IMR-90 (cell line): ENCODE data around the gene NDUFB7. TPM values are rescaled to one million over a fixed set of nuclear protein-coding genes. Genes with fewer than 3 reads are reported as not detected.
"Not testable (repeated sequence)": the region's sequence is repeated elsewhere in the genome, so short reads cannot be mapped to it uniquely, and the experiment has no call there.

ENCODE experiments used
- ATAC-seq: fragments of 200-7000 bp; cut with Tn5 transposase; 2 replicates; pipeline ENCODE4 v1.9.1; 2020; ENCODE audit warnings: low read depth, mild to moderate bottlenecking, moderate library complexity
- BruUV-seq: library from RNA; stranded (reverse); fragments of 400-500 nt; replicated peaks from 2 replicates; lab custom pipeline; 2021; lab: Mats Ljungman, UMichigan
- CTCF ChIA-PET: fragments of 300-600 bp; formaldehyde crosslinking; extraction: SDS; loops from one replicate; lab custom pipeline; 2021; ENCODE audit warnings: antibody characterized with exemption; lab: Yijun Ruan, JAX
- POLR2A ChIA-PET: fragments of 300-600 bp; sonication (Branson Sonifier 250); formaldehyde crosslinking; loops from one replicate; lab custom pipeline; 2022; ENCODE audit warnings: antibody characterized with exemption; ENCODE audit not compliant: unreplicated experiment; lab: Charles Lee
- DNase-seq: peaks from one replicate; pipeline ENCODE4 v3.0.0; 2013
- H2AFZ ChIP-seq: replicated peaks from 2 replicates; pipeline ENCODE3; 2013; ENCODE audit warnings: low read length, mild to moderate bottlenecking; ENCODE audit not compliant: poor library complexity
- H2AK5ac ChIP-seq: 2 replicates; pipeline ENCODE4 v1.6.1; 2013; ENCODE audit warnings: low read depth, low read length, inconsistent platforms
- H2AK9ac ChIP-seq: replicated peaks from 2 replicates; pipeline ENCODE3; 2013; ENCODE audit warnings: mild to moderate bottlenecking, low read depth, low read length, moderate library complexity; ENCODE audit not compliant: poor library complexity
- H2BK120ac ChIP-seq: 2 replicates; pipeline ENCODE4 v1.6.1; 2013; ENCODE audit warnings: low read depth, low read length, inconsistent platforms
- H2BK15ac ChIP-seq: 3 replicates; pipeline ENCODE4 v1.6.1; 2013; ENCODE audit warnings: low read depth, low read length, inconsistent platforms
- H2BK20ac ChIP-seq: 2 replicates; pipeline ENCODE4 v1.6.1; 2013; ENCODE audit warnings: low read depth, mild to moderate bottlenecking, inconsistent platforms, low read length, moderate library complexity
- H2BK5ac ChIP-seq: 2 replicates; pipeline ENCODE4 v1.6.1; 2013; ENCODE audit warnings: mild to moderate bottlenecking, low read depth, low read length, inconsistent platforms; ENCODE audit not compliant: poor library complexity, severe bottlenecking
- H3K14ac ChIP-seq: replicated peaks from 2 replicates; pipeline ENCODE4 v1.6.1; 2013; ENCODE audit warnings: low read depth, low read length, inconsistent platforms
- H3K18ac ChIP-seq: 2 replicates; pipeline ENCODE4 v1.6.1; 2013; ENCODE audit warnings: low read depth, low read length, control low read depth
- H3K23ac ChIP-seq: 2 replicates; pipeline ENCODE4 v1.6.1; 2013; ENCODE audit warnings: low read depth, low read length, inconsistent platforms
- H3K27ac ChIP-seq: 2 replicates; pipeline ENCODE4 v1.5.1; 2013; ENCODE audit warnings: mild to moderate bottlenecking, control low read depth, low read length; ENCODE audit not compliant: insufficient read depth
- H3K27me3 ChIP-seq: 2 replicates; pipeline ENCODE4 v1.6.1; 2013; ENCODE audit warnings: low read length; ENCODE audit not compliant: control insufficient read depth, insufficient read depth
- H3K36me3 ChIP-seq: 2 replicates; pipeline ENCODE4 v1.6.1; 2013; ENCODE audit warnings: low read length, mixed read lengths; ENCODE audit not compliant: control insufficient read depth, insufficient read depth
- H3K4ac ChIP-seq: 2 replicates; pipeline ENCODE4 v1.6.1; 2013; ENCODE audit warnings: low read depth, low read length, inconsistent platforms
- H3K4me1 ChIP-seq: 2 replicates; pipeline ENCODE4 v1.6.1; 2013; ENCODE audit warnings: low read length, mixed read lengths; ENCODE audit not compliant: control insufficient read depth, insufficient read depth
- H3K4me2 ChIP-seq: 2 replicates; pipeline ENCODE4 v1.6.1; 2013; ENCODE audit warnings: low read depth, mild to moderate bottlenecking, control low read depth, low read length, moderate library complexity
- H3K4me3 ChIP-seq: 2 replicates; pipeline ENCODE4 v1.5.1; 2013; ENCODE audit warnings: low read depth, mild to moderate bottlenecking, control low read depth, low read length, moderate library complexity; ENCODE audit not compliant: insufficient read depth
- H3K56ac ChIP-seq: 2 replicates; pipeline ENCODE4 v1.6.1; 2013; ENCODE audit warnings: low read length, inconsistent platforms; ENCODE audit not compliant: insufficient read depth; ENCODE audit errors: extremely low read depth
- H3K79me1 ChIP-seq, 2 experiments: 2 replicates each; pipeline ENCODE4 v1.6.1; 2013; ENCODE audit warnings: low read length in 2 of 2, inconsistent platforms in 1 of 2, low read depth in 1 of 2
- H3K9ac ChIP-seq: 2 replicates; pipeline ENCODE4 v1.6.1; 2013; ENCODE audit warnings: low read depth, low read length, control low read depth
- H3K9me1 ChIP-seq: 2 replicates; pipeline ENCODE4 v1.6.1; 2013; ENCODE audit warnings: low read length, inconsistent platforms; ENCODE audit not compliant: insufficient read depth
- H3K9me3 ChIP-seq: 2 replicates; pipeline ENCODE4 v1.6.1; 2013; ENCODE audit warnings: low read length; ENCODE audit not compliant: control insufficient read depth, insufficient read depth
- H4K20me1 ChIP-seq: 2 replicates; pipeline ENCODE4 v1.6.1; 2013; ENCODE audit warnings: low read length, inconsistent platforms; ENCODE audit not compliant: insufficient read depth
- H4K5ac ChIP-seq: 2 replicates; pipeline ENCODE4 v1.6.1; 2013; ENCODE audit warnings: mild to moderate bottlenecking, low read depth, low read length, control low read depth
- H4K8ac ChIP-seq, 2 experiments: 2 replicates each; pipeline ENCODE4 v1.6.1; 2013; ENCODE audit warnings: low read depth in 2 of 2, low read length in 2 of 2, control low read depth in 1 of 2, inconsistent platforms in 1 of 2
- H4K91ac ChIP-seq: 2 replicates; pipeline ENCODE4 v1.6.1; 2013; ENCODE audit warnings: low read depth, low read length, inconsistent platforms; ENCODE audit not compliant: insufficient read depth
- RAD21 ChIP-seq: IDR thresholded peaks from 2 replicates; pipeline ENCODE4 v1.6.1; 2012; ENCODE audit warnings: low read length, improper control_type of control experiment
- WGBS, 2 experiments: methylation state at CpG; one replicate each; pipeline versions ENCODE4 v1.1.5 to v1.1.7; 2013; ENCODE audit warnings: missing lambda C conversion rate in 2 of 2; ENCODE audit not compliant: insufficient read length in 1 of 2; ENCODE audit errors: extremely low coverage in 2 of 2; 5-methylcytosine and 5-hydroxymethylcytosine counted together
- dilution Hi-C: fragments of 300-500 bp; cut with HindIII; formaldehyde crosslinking; loops from one replicate; pipeline ENCODE4 v1.14.3; 2018; ENCODE audit warnings: low sequenced_read_pairs; ENCODE audit not compliant: unreplicated experiment
- in situ Hi-C: fragments of 300-500 bp; cut with MboI; formaldehyde crosslinking; loops from 3 replicates; pipeline ENCODE4 v1.14.3; 2019; ENCODE audit warnings: low sequenced_read_pairs, inconsistent platforms, mixed read lengths
- intact Hi-C: fragments of 100-400 bp; cut with micrococcal nuclease; formaldehyde crosslinking; loops from 2 replicates; pipeline ENCODE4 v1.10.0; 2022
- polyA plus RNA-seq, 3 experiments: library from polyadenylated mRNA; depleted of rRNA; stranded (reverse); fragments of >200 nt; gene quantifications; 2 replicates each; pipeline ENCODE4 v1.2.3, GENCODE V29; 2012; ENCODE audit warnings: low replicate concordance in 1 of 3
- total RNA-seq: library from RNA; depleted of rRNA; stranded (reverse); fragments of >200 nt; gene quantifications from 2 replicates; pipeline ENCODE4 v1.2.3, GENCODE V29; 2012
- TF ChIP-seq, protein P1 (sequence below): conservative IDR thresholded peaks from 2 replicates; pipeline ENCODE4 v1.5.1; 2012; ENCODE audit warnings: mild to moderate bottlenecking, low read depth, low read length, improper control_type of control experiment

NDUFB7 gene
- total and polyA plus RNA-seq, 2 of the 4 experiments (the other 2 are of a cell fraction) = 436 to 523 TPM

DNA sequence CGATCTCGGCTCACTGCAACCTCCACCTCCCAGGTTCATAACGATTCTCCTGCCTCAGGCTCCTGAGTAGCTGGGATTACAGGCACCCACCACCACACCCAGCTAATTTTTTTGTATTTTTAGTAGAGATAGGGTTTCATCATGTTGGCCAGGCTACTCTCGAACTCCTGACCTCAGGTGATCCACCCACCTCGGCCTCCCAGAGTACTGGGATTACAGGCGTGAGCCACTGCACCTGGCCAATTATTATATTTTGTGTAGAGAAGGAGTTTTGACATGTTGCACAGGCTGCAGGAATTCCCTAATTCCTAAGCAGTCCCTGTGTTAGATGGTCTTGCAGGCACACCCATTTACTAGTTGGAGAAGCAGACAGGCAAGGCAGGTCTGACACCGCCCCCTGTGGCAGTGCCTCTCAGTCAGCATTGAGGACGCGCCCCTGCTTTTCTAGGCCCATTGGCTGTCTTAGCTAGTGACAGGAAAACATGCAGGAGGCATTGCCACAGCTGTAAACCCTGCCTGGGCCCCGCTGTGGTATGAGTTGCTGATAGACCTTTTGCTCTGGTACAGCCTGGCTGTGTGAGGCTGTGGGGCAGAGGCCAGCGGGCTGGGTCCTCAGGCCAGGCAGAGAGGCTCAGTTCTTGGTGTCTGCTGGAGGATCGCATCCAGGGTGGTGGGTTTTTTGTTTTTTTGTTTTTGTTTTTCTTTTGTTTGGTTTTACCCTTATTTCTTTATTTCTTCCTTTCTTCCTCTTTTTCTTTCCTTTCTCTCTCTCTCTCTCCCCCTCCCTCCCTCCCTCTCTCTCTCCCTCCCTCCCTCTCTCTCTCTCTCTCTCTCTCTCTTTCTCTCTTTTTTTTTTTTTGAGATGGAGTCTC lies 20.5 kb downstream of the NDUFB7 start:
- H3K36me3 ChIP-seq, H4K20me1 ChIP-seq, H2BK5ac ChIP-seq, intact Hi-C loops, POLR2A ChIA-PET, H4K5ac ChIP-seq, H3K4me2 ChIP-seq, H3K9me1 ChIP-seq, H2BK20ac ChIP-seq, H3K56ac ChIP-seq, H2AK5ac ChIP-seq, H3K23ac ChIP-seq, H3K14ac ChIP-seq, H3K4ac ChIP-seq, H3K27me3 ChIP-seq, H2BK15ac ChIP-seq, H3K9me3 ChIP-seq, H4K8ac ChIP-seq, dilution Hi-C loops, H3K4me1 ChIP-seq, H3K9ac ChIP-seq, CTCF ChIA-PET, BruUV-seq, H3K4me3 ChIP-seq, H2BK120ac ChIP-seq, H4K91ac ChIP-seq, H3K27ac ChIP-seq, H3K18ac ChIP-seq: not testable (repeated sequence)
- DNase-seq (peak; percentile 35), ATAC-seq (peak; percentile 67)
- in situ Hi-C loops = loop anchor here (25.0 kb wide), 1 partner anchor 886 kb away; the partner anchor contains the start of gene WIZ
- Histone ChIP-seq H3K79me1 (peaks cover 9 to 35% of the 10 kb centered on the region in 2 experiments), H2AFZ (peak overlapping the region; percentile 36), H2AK9ac (peak overlapping the region; percentile 17)
- WGBS, 2 experiments = 46% methylated on average over 5 of the region's 12 CpGs; no CpG with 5 or more reads in 1 of the 2 experiments
- TF ChIP-seq, protein P1, sequence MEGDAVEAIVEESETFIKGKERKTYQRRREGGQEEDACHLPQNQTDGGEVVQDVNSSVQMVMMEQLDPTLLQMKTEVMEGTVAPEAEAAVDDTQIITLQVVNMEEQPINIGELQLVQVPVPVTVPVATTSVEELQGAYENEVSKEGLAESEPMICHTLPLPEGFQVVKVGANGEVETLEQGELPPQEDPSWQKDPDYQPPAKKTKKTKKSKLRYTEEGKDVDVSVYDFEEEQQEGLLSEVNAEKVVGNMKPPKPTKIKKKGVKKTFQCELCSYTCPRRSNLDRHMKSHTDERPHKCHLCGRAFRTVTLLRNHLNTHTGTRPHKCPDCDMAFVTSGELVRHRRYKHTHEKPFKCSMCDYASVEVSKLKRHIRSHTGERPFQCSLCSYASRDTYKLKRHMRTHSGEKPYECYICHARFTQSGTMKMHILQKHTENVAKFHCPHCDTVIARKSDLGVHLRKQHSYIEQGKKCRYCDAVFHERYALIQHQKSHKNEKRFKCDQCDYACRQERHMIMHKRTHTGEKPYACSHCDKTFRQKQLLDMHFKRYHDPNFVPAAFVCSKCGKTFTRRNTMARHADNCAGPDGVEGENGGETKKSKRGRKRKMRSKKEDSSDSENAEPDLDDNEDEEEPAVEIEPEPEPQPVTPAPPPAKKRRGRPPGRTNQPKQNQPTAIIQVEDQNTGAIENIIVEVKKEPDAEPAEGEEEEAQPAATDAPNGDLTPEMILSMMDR = 0 out of 2 replicates have a peak, but pooled peaks have one; percentile 21
- peak; percentile 21; the same call in 1 of the 2 replicates for TF ChIP-seq RAD21
